Progenitor cell of endocrine pancreas (in vitro differentiated cells): Measurements from ENCODE around the gene FAM90A1. TPM values are rescaled to one million over a fixed set of nuclear protein-coding genes. Genes with fewer than 3 reads are reported as not detected.

Source experiments
- total RNA-seq: library from RNA; stranded (reverse); gene quantifications from 2 replicates; pipeline ENCODE4 v1.2.1, GENCODE V29; 2021

The FAM90A1 gene
- total RNA-seq, 1 donor from 2014 or later, result not detected

Other genes starting within 250 kb of the FAM90A1 start
- 20.0 and 20.8 TPM in 2 replicates for gene FOXJ2, start 194.9 kb downstream of the FAM90A1 start, total RNA-seq
- gene C3AR1, start 161.3 kb downstream of the FAM90A1 start, total RNA-seq, result not detected in 2 replicates
- 39.2 and 43.2 TPM in 2 replicates for gene NECAP1, start 145.3 kb downstream of the FAM90A1 start, total RNA-seq
- 0.36 and 1.0 TPM in 2 replicates for gene CLEC4A, start 104.0 kb downstream of the FAM90A1 start, total RNA-seq
- gene ZNF705A, start 70.6 kb downstream of the FAM90A1 start, total RNA-seq, result not detected in 2 replicates
- gene CLEC6A, start 228.3 kb upstream of the FAM90A1 start, total RNA-seq, result not detected in 2 replicates